ENCODE data around the gene KATNB1. TPM values are rescaled to one million over a fixed set of nuclear protein-coding genes. Genes with fewer than 3 reads are reported as not detected.

The KATNB1 gene
- polyA plus RNA-seq, 1 of the 3 experiments (the other 2 are of a cell fraction): 43.7 TPM

- CTCF ChIA-PET: no interaction called here
- WGBS (ENCODE audit: low lambda C conversion rate): 82% methylated on average over 17 of the region's 17 CpGs
Observed at GRCh38 chr16:57697896-57698537, 37.6 kb upstream of the KATNB1 start.

More at GRCh38 chr16:57697896-57698537, 37.6 kb upstream of the KATNB1 start:
- POLR2A ChIA-PET: no interaction called here
- no peak overlapping the region for H3K4me2 ChIP-seq
- H4K20me1 ChIP-seq (ENCODE audit: insufficient read depth): no peaks in the 10 kb centered on the region
- no peaks in the 10 kb centered on the region for H3K9me2 ChIP-seq
- H2AFZ ChIP-seq (ENCODE audit: low read depth): no peak overlapping the region
- TF ChIP-seq, protein P1, sequence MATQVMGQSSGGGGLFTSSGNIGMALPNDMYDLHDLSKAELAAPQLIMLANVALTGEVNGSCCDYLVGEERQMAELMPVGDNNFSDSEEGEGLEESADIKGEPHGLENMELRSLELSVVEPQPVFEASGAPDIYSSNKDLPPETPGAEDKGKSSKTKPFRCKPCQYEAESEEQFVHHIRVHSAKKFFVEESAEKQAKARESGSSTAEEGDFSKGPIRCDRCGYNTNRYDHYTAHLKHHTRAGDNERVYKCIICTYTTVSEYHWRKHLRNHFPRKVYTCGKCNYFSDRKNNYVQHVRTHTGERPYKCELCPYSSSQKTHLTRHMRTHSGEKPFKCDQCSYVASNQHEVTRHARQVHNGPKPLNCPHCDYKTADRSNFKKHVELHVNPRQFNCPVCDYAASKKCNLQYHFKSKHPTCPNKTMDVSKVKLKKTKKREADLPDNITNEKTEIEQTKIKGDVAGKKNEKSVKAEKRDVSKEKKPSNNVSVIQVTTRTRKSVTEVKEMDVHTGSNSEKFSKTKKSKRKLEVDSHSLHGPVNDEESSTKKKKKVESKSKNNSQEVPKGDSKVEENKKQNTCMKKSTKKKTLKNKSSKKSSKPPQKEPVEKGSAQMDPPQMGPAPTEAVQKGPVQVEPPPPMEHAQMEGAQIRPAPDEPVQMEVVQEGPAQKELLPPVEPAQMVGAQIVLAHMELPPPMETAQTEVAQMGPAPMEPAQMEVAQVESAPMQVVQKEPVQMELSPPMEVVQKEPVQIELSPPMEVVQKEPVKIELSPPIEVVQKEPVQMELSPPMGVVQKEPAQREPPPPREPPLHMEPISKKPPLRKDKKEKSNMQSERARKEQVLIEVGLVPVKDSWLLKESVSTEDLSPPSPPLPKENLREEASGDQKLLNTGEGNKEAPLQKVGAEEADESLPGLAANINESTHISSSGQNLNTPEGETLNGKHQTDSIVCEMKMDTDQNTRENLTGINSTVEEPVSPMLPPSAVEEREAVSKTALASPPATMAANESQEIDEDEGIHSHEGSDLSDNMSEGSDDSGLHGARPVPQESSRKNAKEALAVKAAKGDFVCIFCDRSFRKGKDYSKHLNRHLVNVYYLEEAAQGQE (IDR thresholded peaks at IDR 0.05; ENCODE audit: low read depth, low read length): no peak
- TF ChIP-seq USF1 (IDR thresholded peaks at IDR 0.05; ENCODE audit: borderline replicate concordance, low read depth): no peak
- TF ChIP-seq, protein P2, sequence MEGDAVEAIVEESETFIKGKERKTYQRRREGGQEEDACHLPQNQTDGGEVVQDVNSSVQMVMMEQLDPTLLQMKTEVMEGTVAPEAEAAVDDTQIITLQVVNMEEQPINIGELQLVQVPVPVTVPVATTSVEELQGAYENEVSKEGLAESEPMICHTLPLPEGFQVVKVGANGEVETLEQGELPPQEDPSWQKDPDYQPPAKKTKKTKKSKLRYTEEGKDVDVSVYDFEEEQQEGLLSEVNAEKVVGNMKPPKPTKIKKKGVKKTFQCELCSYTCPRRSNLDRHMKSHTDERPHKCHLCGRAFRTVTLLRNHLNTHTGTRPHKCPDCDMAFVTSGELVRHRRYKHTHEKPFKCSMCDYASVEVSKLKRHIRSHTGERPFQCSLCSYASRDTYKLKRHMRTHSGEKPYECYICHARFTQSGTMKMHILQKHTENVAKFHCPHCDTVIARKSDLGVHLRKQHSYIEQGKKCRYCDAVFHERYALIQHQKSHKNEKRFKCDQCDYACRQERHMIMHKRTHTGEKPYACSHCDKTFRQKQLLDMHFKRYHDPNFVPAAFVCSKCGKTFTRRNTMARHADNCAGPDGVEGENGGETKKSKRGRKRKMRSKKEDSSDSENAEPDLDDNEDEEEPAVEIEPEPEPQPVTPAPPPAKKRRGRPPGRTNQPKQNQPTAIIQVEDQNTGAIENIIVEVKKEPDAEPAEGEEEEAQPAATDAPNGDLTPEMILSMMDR (IDR thresholded peaks at IDR 0.05): no peak
- TF ChIP-seq, protein P3, sequence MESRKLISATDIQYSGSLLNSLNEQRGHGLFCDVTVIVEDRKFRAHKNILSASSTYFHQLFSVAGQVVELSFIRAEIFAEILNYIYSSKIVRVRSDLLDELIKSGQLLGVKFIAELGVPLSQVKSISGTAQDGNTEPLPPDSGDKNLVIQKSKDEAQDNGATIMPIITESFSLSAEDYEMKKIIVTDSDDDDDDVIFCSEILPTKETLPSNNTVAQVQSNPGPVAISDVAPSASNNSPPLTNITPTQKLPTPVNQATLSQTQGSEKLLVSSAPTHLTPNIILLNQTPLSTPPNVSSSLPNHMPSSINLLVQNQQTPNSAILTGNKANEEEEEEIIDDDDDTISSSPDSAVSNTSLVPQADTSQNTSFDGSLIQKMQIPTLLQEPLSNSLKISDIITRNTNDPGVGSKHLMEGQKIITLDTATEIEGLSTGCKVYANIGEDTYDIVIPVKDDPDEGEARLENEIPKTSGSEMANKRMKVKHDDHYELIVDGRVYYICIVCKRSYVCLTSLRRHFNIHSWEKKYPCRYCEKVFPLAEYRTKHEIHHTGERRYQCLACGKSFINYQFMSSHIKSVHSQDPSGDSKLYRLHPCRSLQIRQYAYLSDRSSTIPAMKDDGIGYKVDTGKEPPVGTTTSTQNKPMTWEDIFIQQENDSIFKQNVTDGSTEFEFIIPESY (IDR thresholded peaks at IDR 0.05; ENCODE audit: borderline replicate concordance, low read depth): no peak
- no peak for TF ChIP-seq EZH2phosphoT487 (IDR thresholded peaks at IDR 0.05; ENCODE audit: borderline replicate concordance, low read depth)
- TF ChIP-seq SIN3A (IDR thresholded peaks at IDR 0.05; ENCODE audit: borderline replicate concordance, low read depth, low read length): no peak
- no peak for TF ChIP-seq JUND (IDR thresholded peaks at IDR 0.05)
- TF ChIP-seq FOXJ3 (CRISPR knock-in tag; IDR thresholded peaks at IDR 0.05): no peak
- no peak for TF ChIP-seq MEF2A (IDR thresholded peaks at IDR 0.05; ENCODE audit: borderline replicate concordance, low read depth)
- TF ChIP-seq EP300 (IDR thresholded peaks at IDR 0.05; ENCODE audit: borderline replicate concordance in 1 of 2, low read depth in 1 of 2, low read length in 1 of 2): no peak
- TF ChIP-seq CHD2 (IDR thresholded peaks at IDR 0.05; ENCODE audit: low read length, partially characterized antibody): no peak
- TF ChIP-seq, protein P4, sequence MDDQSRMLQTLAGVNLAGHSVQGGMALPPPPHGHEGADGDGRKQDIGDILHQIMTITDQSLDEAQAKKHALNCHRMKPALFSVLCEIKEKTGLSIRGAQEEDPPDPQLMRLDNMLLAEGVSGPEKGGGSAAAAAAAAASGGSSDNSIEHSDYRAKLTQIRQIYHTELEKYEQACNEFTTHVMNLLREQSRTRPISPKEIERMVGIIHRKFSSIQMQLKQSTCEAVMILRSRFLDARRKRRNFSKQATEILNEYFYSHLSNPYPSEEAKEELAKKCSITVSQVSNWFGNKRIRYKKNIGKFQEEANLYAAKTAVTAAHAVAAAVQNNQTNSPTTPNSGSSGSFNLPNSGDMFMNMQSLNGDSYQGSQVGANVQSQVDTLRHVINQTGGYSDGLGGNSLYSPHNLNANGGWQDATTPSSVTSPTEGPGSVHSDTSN (IDR thresholded peaks at IDR 0.05): no peak
- TF ChIP-seq FOSL2 (IDR thresholded peaks at IDR 0.05; ENCODE audit: borderline replicate concordance, low read depth): no peak
- TF ChIP-seq POLR2AphosphoS5 (IDR thresholded peaks at IDR 0.05; ENCODE audit: low read depth, low read length): no peak
- no peak for TF ChIP-seq RXRA (IDR thresholded peaks at IDR 0.05; ENCODE audit: borderline replicate concordance, low read depth)
- TF ChIP-seq IRF3 (IDR thresholded peaks at IDR 0.05; ENCODE audit: low read depth, low read length): no peak
- TF ChIP-seq GATA2 (CRISPR knock-in tag; IDR thresholded peaks at IDR 0.05): no peak
- no peak for TF ChIP-seq GABPA (IDR thresholded peaks at IDR 0.05; ENCODE audit: low read depth)
- TF ChIP-seq ELF1 (IDR thresholded peaks at IDR 0.05): no peak
- TF ChIP-seq TAF1 (IDR thresholded peaks at IDR 0.05; ENCODE audit: borderline replicate concordance, low read depth, low read length): no peak
- H3K79me2 ChIP-seq (ENCODE audit: insufficient read depth): no peaks in the 10 kb centered on the region
- no peak for DNase-seq
- no peaks in the 10 kb centered on the region for H3F3A ChIP-seq (replicated peaks; ENCODE audit: insufficient read depth)
- H3K9ac ChIP-seq: no peak overlapping the region
- no peaks in the 10 kb centered on the region for H3K36me3 ChIP-seq (replicated peaks in 1 of 2; ENCODE audit: control insufficient read depth in 1 of 2, insufficient read depth in 2 of 2, low read length in 1 of 2)
- H3K27ac ChIP-seq (ENCODE audit: low read depth in 2 of 2, low read length in 1 of 2): no peak overlapping the region
- peaks cover 0 to 5% of the 10 kb centered on the region in 2 experiments; a peak in 1 of 4 replicates for H3K4me1 ChIP-seq (ENCODE audit: control insufficient read depth in 1 of 2, insufficient read depth in 2 of 2, low read depth in 1 of 2, low read length in 1 of 2)
- no peaks in the 10 kb centered on the region for H3K27me3 ChIP-seq (ENCODE audit: insufficient read depth)
- no peak overlapping the region for H3K4me3 ChIP-seq (ENCODE audit: low read depth in 2 of 2, low read length in 1 of 2)
- no peaks in the 10 kb centered on the region for H3K9me3 ChIP-seq
